GM18517 (cell line): ENCODE data around the gene MICALL1.
"Not testable (repeated sequence)": the region's sequence is repeated elsewhere in the genome, so short reads cannot be mapped to it uniquely, and the experiment has no call there.

Experiments used
- ATAC-seq: cut with Tn5 transposase; IDR thresholded peaks from one replicate; pipeline ENCODE4 v1.9.1; 2021; ENCODE audit warnings: mild to moderate bottlenecking, moderate library complexity; ENCODE audit not compliant: unreplicated experiment

Gene MICALL1

GRCh38 chr22:37929390-37929789, 23.3 kb downstream of the MICALL1 start:
- ATAC-seq: no peak

GRCh38 chr22:37930270-37930951, 24.3 kb downstream of the MICALL1 start:
- no peak for ATAC-seq

GRCh38 chr22:37930952-37931440, 24.9 kb downstream of the MICALL1 start:
- no peak for ATAC-seq

GRCh38 chr22:37931893-37932389, 25.8 kb downstream of the MICALL1 start:
- ATAC-seq: no peak

GRCh38 chr22:37932401-37932800, 26.3 kb downstream of the MICALL1 start:
- ATAC-seq: no peak

GRCh38 chr22:37932821-37933578, 26.9 kb downstream of the MICALL1 start:
- ATAC-seq: no peak

GRCh38 chr22:37933711-37934376, 27.7 kb downstream of the MICALL1 start:
- ATAC-seq: no peak

GRCh38 chr22:37940698-37941376, 34.7 kb downstream of the MICALL1 start:
- ATAC-seq: no peak

- no peak for ATAC-seq
These were observed 36.0 kb downstream of the MICALL1 start for GRCh38 chr22:37942133-37942532.

GRCh38 chr22:37943136-37943824, 37.2 kb downstream of the MICALL1 start:
- ATAC-seq: no peak

- ATAC-seq: no peak
These were observed 37.7 kb downstream of the MICALL1 start for GRCh38 chr22:37943825-37944198.

GRCh38 chr22:37944423-37944822, 38.3 kb downstream of the MICALL1 start:
- not testable (repeated sequence) for ATAC-seq

GRCh38 chr22:37947142-37947795, 41.2 kb downstream of the MICALL1 start:
- ATAC-seq: not testable (repeated sequence)

- no peak for ATAC-seq
These were observed 45.2 kb downstream of the MICALL1 start for GRCh38 chr22:37951305-37951704.

- ATAC-seq: not testable (repeated sequence)
These were observed 46.5 kb downstream of the MICALL1 start for GRCh38 chr22:37952629-37953028.

GRCh38 chr22:37953062-37953436, 47.0 kb downstream of the MICALL1 start:
- ATAC-seq: no peak

- ATAC-seq: peak; percentile 71
These were observed 47.5 kb downstream of the MICALL1 start, which contains the start of the genes C22orf23 and POLR2F for GRCh38 chr22:37953437-37954179. C22orf23 (minus strand) TSS chr22:37953601; CDS start chr22:37953149, 452 bp downstream. POLR2F (plus strand) TSS chr22:37953699; CDS start chr22:37953788, 89 bp downstream.

- no peak for ATAC-seq
These were observed 48.6 kb downstream of the MICALL1 start for GRCh38 chr22:37954686-37955085.
